Endothelial cell of umbilical vein (primary cell): Measurements from ENCODE around the gene CASR. TPM values are rescaled to one million over a fixed set of nuclear protein-coding genes. Genes with fewer than 3 reads are reported as not detected.

Experiments
- BruUV-seq: library from RNA; stranded (reverse); fragments of 400-500 nt; replicated peaks from 2 replicates; lab custom pipeline; 2021; lab: Mats Ljungman, UMichigan
- CTCF ChIA-PET: fragments of 300-600, 350-600 bp; sonication (Branson Sonifier 250); formaldehyde crosslinking; loops from one replicate; lab custom pipeline; 2021; ENCODE audit warnings: antibody characterized with exemption, inconsistent platforms; lab: Charles Lee
- POLR2A ChIA-PET: fragments of 300-600, 350-600 bp; sonication (Branson Sonifier 250); formaldehyde crosslinking; loops from one replicate; lab custom pipeline; 2021; ENCODE audit warnings: antibody characterized with exemption, inconsistent platforms; lab: Charles Lee
- DNase-seq: peaks from one replicate; pipeline ENCODE4 v3.0.0-alpha.2; 2011; ENCODE audit warnings: low read depth, low spot score
- FAIRE-seq: peaks from 2 replicates; lab custom pipeline; 2011; peaks lifted over from hg19 to GRCh38; lab: Jason Lieb, UNC
- H2AFZ ChIP-seq: 2 replicates; pipeline ENCODE4 v1.6.0; 2012; ENCODE audit warnings: low read depth, low read length, control low read depth, inconsistent platforms
- H3K27ac ChIP-seq: 2 replicates; pipeline ENCODE4 v1.5.1; 2011; ENCODE audit warnings: low read depth, mild to moderate bottlenecking, control low read depth, low read length, moderate library complexity; ENCODE audit not compliant: insufficient read depth
- H3K27me3 ChIP-seq, 2 experiments: 2 replicates each; pipeline versions ENCODE4 v1.6.0 to v1.6.1; 2011; ENCODE audit warnings: low read length in 2 of 2, mixed read lengths in 1 of 2; ENCODE audit not compliant: control insufficient read depth in 2 of 2, insufficient read depth in 2 of 2
- H3K36me3 ChIP-seq, 2 experiments: 2 replicates in 1 of 2; 3 replicates in 1 of 2; pipeline ENCODE4 v1.5.1; 2011; ENCODE audit warnings: low read length in 2 of 2, mild to moderate bottlenecking in 1 of 2, moderate library complexity in 1 of 2; ENCODE audit not compliant: control insufficient read depth in 2 of 2, insufficient read depth in 2 of 2; ENCODE audit errors: extremely low read depth in 1 of 2
- H3K4me1 ChIP-seq: 3 replicates; pipeline ENCODE4 v1.5.1; 2011; ENCODE audit warnings: mild to moderate bottlenecking, low read length; ENCODE audit not compliant: control insufficient read depth, insufficient read depth; ENCODE audit errors: extremely low read depth
- H3K4me2 ChIP-seq: 2 replicates; pipeline ENCODE4 v1.6.1; 2011; ENCODE audit warnings: low read length, control low read depth, mixed read lengths; ENCODE audit not compliant: insufficient read depth
- H3K4me3 ChIP-seq, 3 experiments: fragments of 200-600 bp in 1 of 3; sonication (generic), shearing (Covaris generic) in 1 of 3; replicated peaks in 1 of 3; 2 replicates each; pipeline ENCODE4 v1.5.1; 2011 to 2016; ENCODE audit warnings: control low read depth in 3 of 3, low read length in 3 of 3, mild to moderate bottlenecking in 2 of 3, inconsistent platforms in 1 of 3, low read depth in 1 of 3, moderate library complexity in 1 of 3; ENCODE audit not compliant: insufficient read depth in 1 of 3
- H3K79me2 ChIP-seq: 2 replicates; pipeline ENCODE4 v1.6.0; 2012; ENCODE audit warnings: low read length, inconsistent platforms; ENCODE audit not compliant: control insufficient read depth, insufficient read depth
- H3K9ac ChIP-seq: replicated peaks from 2 replicates; pipeline ENCODE3; 2011; ENCODE audit warnings: low read length, control low read depth; ENCODE audit not compliant: insufficient read depth; ENCODE audit errors: extremely low read depth
- H3K9me1 ChIP-seq: replicated peaks from 3 replicates; pipeline ENCODE4 v1.6.0; 2011; ENCODE audit warnings: mild to moderate bottlenecking, low read length; ENCODE audit not compliant: control insufficient read depth, insufficient read depth; ENCODE audit errors: extremely low read depth
- H3K9me3 ChIP-seq: replicated peaks from 2 replicates; pipeline ENCODE4 v1.5.1; 2012; ENCODE audit warnings: low read length, inconsistent platforms; ENCODE audit not compliant: control insufficient read depth, insufficient read depth
- H4K20me1 ChIP-seq: replicated peaks from 2 replicates; pipeline ENCODE3; 2011; ENCODE audit warnings: mild to moderate bottlenecking, low read length; ENCODE audit not compliant: control insufficient read depth, insufficient read depth; ENCODE audit errors: extremely low read depth
- GATA2 ChIP-seq: IDR thresholded peaks from 2 replicates; pipeline ENCODE4 v1.7.0; 2011; ENCODE audit warnings: low read depth, mild to moderate bottlenecking, moderate library complexity, mixed read lengths, low read length; ENCODE audit not compliant: insufficient read length, insufficient read depth
- POLR2A ChIP-seq: IDR thresholded peaks from 2 replicates; pipeline ENCODE4 v1.6.1; 2012; ENCODE audit warnings: low read depth, mild to moderate bottlenecking, control low read depth, low read length
- dilution Hi-C: fragments of 300-500 bp; cut with MboI; formaldehyde crosslinking; loops from one replicate; pipeline ENCODE4 v1.15.0; 2019; ENCODE audit warnings: low sequenced_read_pairs; ENCODE audit not compliant: extremely low pct_ligation_motif_present
- intact Hi-C: fragments of 100-400 bp; cut with micrococcal nuclease; formaldehyde crosslinking; loops from one replicate; pipeline ENCODE4 v1.10.0; 2022
- polyA plus RNA-seq, 4 experiments: library from polyadenylated mRNA; depleted of rRNA in 3 of 4; stranded (reverse) in 3 of 4; unstranded in 1 of 4; fragments of >200 nt; gene quantifications; 2 replicates each; pipeline versions ENCODE4 v1.2.1 to v1.2.3, GENCODE V29; 2011 to 2012; ENCODE audit warnings: missing spikeins in 1 of 4
- total RNA-seq: library from RNA; stranded (reverse); gene quantifications from 2 replicates; pipeline ENCODE4 v1.2.3, GENCODE V29; 2021
- TF ChIP-seq, protein P1 (sequence below): IDR thresholded peaks from 2 replicates; pipeline ENCODE4 v1.6.1; 2011; ENCODE audit not compliant: insufficient read depth, insufficient read length

Gene CASR
- total and polyA plus RNA-seq, 2 donors (not counting 3 experiments of a cell fraction or from before 2014, with no cell fraction given) = not detected

DNA sequence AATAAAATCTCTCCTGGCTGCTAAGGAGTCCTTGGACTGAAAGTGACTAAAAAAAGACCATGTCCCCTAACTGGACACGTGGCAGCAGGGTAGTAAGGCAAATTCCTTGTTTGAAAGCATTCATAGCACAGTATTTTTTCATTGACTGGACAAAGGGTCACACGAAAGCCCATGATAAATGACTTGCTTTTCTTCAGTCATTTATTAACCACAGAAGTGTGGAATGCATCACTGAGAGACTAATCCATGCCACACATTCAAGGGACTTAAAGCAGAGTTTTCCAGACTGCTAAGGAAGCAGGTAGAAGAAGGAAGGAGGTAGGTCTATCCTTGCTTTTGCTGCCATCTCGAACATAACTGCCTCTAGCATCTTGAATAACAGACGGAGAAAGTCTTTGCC is 31.2 kb downstream of the CASR start:
- H3K4me1 ChIP-seq = no peaks in the 10 kb centered on the region
- dilution Hi-C loops = no loop called here

GRCh38 chr3:122215592-122216298 is 32.3 kb downstream of the CASR start:
- FAIRE-seq (no peak), DNase-seq (no peak)
- POLR2A ChIA-PET = no interaction called here
- H3K9me1 ChIP-seq = no peaks in the 10 kb centered on the region
- no peak overlapping the region for H3K27ac ChIP-seq
- no peaks in the 10 kb centered on the region for H4K20me1 ChIP-seq
- no peak overlapping the region for H2AFZ ChIP-seq
- BruUV-seq = no TSS peak
- H3K4me3 ChIP-seq = no peak overlapping the region
- CTCF ChIA-PET = interaction anchor here (1.8 kb wide), 1 partner anchor 114 kb away, joined by 4 read pairs; no protein-coding TSS in a partner anchor
- no peaks in the 10 kb centered on the region for H3K36me3 ChIP-seq
- H3K9me3 ChIP-seq = no peaks in the 10 kb centered on the region
- H3K27me3 ChIP-seq = peaks cover 0 to 2% of the 10 kb centered on the region in 2 experiments
- no peak overlapping the region for H3K4me2 ChIP-seq
- dilution Hi-C loops = no loop called here
- H3K9ac ChIP-seq = no peak overlapping the region
- intact Hi-C loops = no loop called here
- H3K79me2 ChIP-seq = no peaks in the 10 kb centered on the region
- H3K4me1 ChIP-seq = no peaks in the 10 kb centered on the region
- TF ChIP-seq GATA2 = no peak

More for the DNA sequence above, 31.2 kb downstream of the CASR start:
- no peak overlapping the region for H3K27ac ChIP-seq
- H4K20me1 ChIP-seq = no peaks in the 10 kb centered on the region
- FAIRE-seq (no peak), DNase-seq (no peak)
- POLR2A ChIA-PET = no interaction called here
- H3K4me2 ChIP-seq = no peak overlapping the region
- H2AFZ ChIP-seq = no peak overlapping the region
- H3K9ac ChIP-seq = no peak overlapping the region
- TF ChIP-seq GATA2 (no peak), POLR2A (no peak)
- TF ChIP-seq, protein P1, sequence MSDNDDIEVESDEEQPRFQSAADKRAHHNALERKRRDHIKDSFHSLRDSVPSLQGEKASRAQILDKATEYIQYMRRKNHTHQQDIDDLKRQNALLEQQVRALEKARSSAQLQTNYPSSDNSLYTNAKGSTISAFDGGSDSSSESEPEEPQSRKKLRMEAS = no peak
- CTCF ChIA-PET = no interaction called here
- no peaks in the 10 kb centered on the region for H3K9me3 ChIP-seq
- no peak overlapping the region for H3K4me3 ChIP-seq
- no TSS peak for BruUV-seq
- no peaks in the 10 kb centered on the region for H3K36me3 ChIP-seq
- H3K9me1 ChIP-seq = no peaks in the 10 kb centered on the region
- H3K79me2 ChIP-seq = no peaks in the 10 kb centered on the region
- H3K27me3 ChIP-seq = peaks cover 0 to 2% of the 10 kb centered on the region in 2 experiments
- intact Hi-C loops = no loop called here
